Dedifferentiated amniotic fluid mesenchymal stem cell (primary cell): ENCODE results near the gene NUP98.

Experiments
- DNase-seq: peaks from one replicate; pipeline ENCODE4 v3.0.0-alpha.2; 2016; ENCODE audit errors: extremely low spot score

Gene NUP98

GRCh38 chr11:3736816-3737215, 60.5 kb downstream of the NUP98 start:
- no peak for DNase-seq

GRCh38 chr11:3735827-3736226, 61.5 kb downstream of the NUP98 start:
- no peak for DNase-seq

- DNase-seq = no peak
These were observed 64.5 kb downstream of the NUP98 start for GRCh38 chr11:3732671-3733436.

GRCh38 chr11:3723014-3723708, 74.2 kb downstream of the NUP98 start:
- peak; percentile 96 for DNase-seq

- no peak for DNase-seq
These were observed 75.3 kb downstream of the NUP98 start for GRCh38 chr11:3722100-3722499.

- no peak for DNase-seq
These were observed 76.4 kb downstream of the NUP98 start for GRCh38 chr11:3720997-3721396.

GRCh38 chr11:3712274-3712673, 85.1 kb downstream of the NUP98 start:
- no peak for DNase-seq

- no peak for DNase-seq
These were observed 86.7 kb downstream of the NUP98 start for GRCh38 chr11:3710485-3711259.

GRCh38 chr11:3709977-3710376, 87.4 kb downstream of the NUP98 start:
- DNase-seq = peak; percentile 40

GRCh38 chr11:3707176-3707575, 90.2 kb downstream of the NUP98 start:
- DNase-seq = no peak

GRCh38 chr11:3703383-3703782, 94.0 kb downstream of the NUP98 start:
- no peak for DNase-seq

GRCh38 chr11:3700910-3701309, 96.4 kb downstream of the NUP98 start:
- DNase-seq = no peak

- no peak for DNase-seq
These were observed 96.9 kb downstream of the NUP98 start for GRCh38 chr11:3700410-3700809.

- no peak for DNase-seq
These were observed 110.6 kb downstream of the NUP98 start for GRCh38 chr11:3686751-3687150.

GRCh38 chr11:3685923-3686322, 111.4 kb downstream of the NUP98 start:
- DNase-seq = no peak

GRCh38 chr11:3684819-3685172, 112.6 kb downstream of the NUP98 start:
- no peak for DNase-seq

- DNase-seq = no peak
These were observed 113.1 kb downstream of the NUP98 start for GRCh38 chr11:3684129-3684818.

- no peak for DNase-seq
These were observed 114.3 kb downstream of the NUP98 start for GRCh38 chr11:3683039-3683438.

GRCh38 chr11:3679077-3679476, 118.3 kb downstream of the NUP98 start:
- DNase-seq = no peak

GRCh38 chr11:3675971-3676370, 121.4 kb downstream of the NUP98 start:
- DNase-seq = no peak

- DNase-seq = no peak
These were observed 123.2 kb downstream of the NUP98 start for GRCh38 chr11:3674189-3674588.
